MM.1S (cell line): ENCODE data around the gene SLX9.

ENCODE experiments used
- EZH2phosphoT487 ChIP-seq: fragments of 300-600 bp; sonication (generic); IDR thresholded peaks from 2 replicates; pipeline ENCODE4 v1.6.1; 2018; ENCODE audit warnings: antibody characterized with exemption, low read length
- TF ChIP-seq, protein P1 (sequence below): fragments of 300-600 bp; sonication (generic); IDR thresholded peaks from 2 replicates; pipeline ENCODE4 v1.5.1; 2016; ENCODE audit warnings: antibody characterized with exemption, low read length, mixed read lengths

GRCh38 chr21:44972821-44973220 lies 33.0 kb downstream of the SLX9 start:
- TF ChIP-seq, protein P1, sequence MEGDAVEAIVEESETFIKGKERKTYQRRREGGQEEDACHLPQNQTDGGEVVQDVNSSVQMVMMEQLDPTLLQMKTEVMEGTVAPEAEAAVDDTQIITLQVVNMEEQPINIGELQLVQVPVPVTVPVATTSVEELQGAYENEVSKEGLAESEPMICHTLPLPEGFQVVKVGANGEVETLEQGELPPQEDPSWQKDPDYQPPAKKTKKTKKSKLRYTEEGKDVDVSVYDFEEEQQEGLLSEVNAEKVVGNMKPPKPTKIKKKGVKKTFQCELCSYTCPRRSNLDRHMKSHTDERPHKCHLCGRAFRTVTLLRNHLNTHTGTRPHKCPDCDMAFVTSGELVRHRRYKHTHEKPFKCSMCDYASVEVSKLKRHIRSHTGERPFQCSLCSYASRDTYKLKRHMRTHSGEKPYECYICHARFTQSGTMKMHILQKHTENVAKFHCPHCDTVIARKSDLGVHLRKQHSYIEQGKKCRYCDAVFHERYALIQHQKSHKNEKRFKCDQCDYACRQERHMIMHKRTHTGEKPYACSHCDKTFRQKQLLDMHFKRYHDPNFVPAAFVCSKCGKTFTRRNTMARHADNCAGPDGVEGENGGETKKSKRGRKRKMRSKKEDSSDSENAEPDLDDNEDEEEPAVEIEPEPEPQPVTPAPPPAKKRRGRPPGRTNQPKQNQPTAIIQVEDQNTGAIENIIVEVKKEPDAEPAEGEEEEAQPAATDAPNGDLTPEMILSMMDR = no peak
- no peak for TF ChIP-seq EZH2phosphoT487
